Mesenchymal stem cell (in vitro differentiated cells and primary cell): ENCODE results near the gene SYNE1.

Experiments
- DNase-seq: peaks from one replicate; pipeline ENCODE4 v3.0.0-alpha.2; 2013
- H2AFZ ChIP-seq: one replicate; pipeline ENCODE4 v1.6.1; 2013; ENCODE audit warnings: low read depth, mild to moderate bottlenecking, control low read depth, inconsistent platforms, low read length, moderate library complexity
- H2AK5ac ChIP-seq: 2 replicates; pipeline ENCODE4 v1.6.1; 2013; ENCODE audit warnings: low read length, moderate library complexity, mild to moderate bottlenecking, inconsistent platforms; ENCODE audit not compliant: severe bottlenecking
- H2BK120ac ChIP-seq: one replicate; pipeline ENCODE4 v1.6.1; 2013; ENCODE audit warnings: low read depth, mild to moderate bottlenecking, inconsistent platforms, low read length, moderate library complexity
- H2BK12ac ChIP-seq, 2 experiments: one replicate each; pipeline ENCODE4 v1.6.1; 2013; ENCODE audit warnings: inconsistent platforms in 2 of 2, low read length in 2 of 2, mild to moderate bottlenecking in 2 of 2, moderate library complexity in 2 of 2, control low read depth in 1 of 2
- H2BK15ac ChIP-seq: one replicate; pipeline ENCODE4 v1.6.1; 2013; ENCODE audit warnings: mild to moderate bottlenecking, low read depth, inconsistent platforms; ENCODE audit not compliant: poor library complexity, severe bottlenecking
- H2BK5ac ChIP-seq: 2 replicates; pipeline ENCODE4 v1.6.1; 2013; ENCODE audit warnings: low read depth, mild to moderate bottlenecking, low read length, control low read depth, inconsistent platforms; ENCODE audit not compliant: poor library complexity, severe bottlenecking
- H3K14ac ChIP-seq, 2 experiments: one replicate each; pipeline ENCODE4 v1.6.1; 2013; ENCODE audit warnings: inconsistent platforms in 2 of 2, low read length in 2 of 2, control low read depth in 1 of 2, mild to moderate bottlenecking in 1 of 2, moderate library complexity in 1 of 2
- H3K18ac ChIP-seq, 2 experiments: one replicate each; pipeline ENCODE4 v1.6.1; 2013; ENCODE audit warnings: inconsistent platforms in 2 of 2, low read length in 2 of 2, control low read depth in 1 of 2, low read depth in 1 of 2, mild to moderate bottlenecking in 1 of 2
- H3K23ac ChIP-seq, 2 experiments: one replicate each; pipeline ENCODE4 v1.6.1; 2013; ENCODE audit warnings: inconsistent platforms in 2 of 2, low read length in 2 of 2, mild to moderate bottlenecking in 2 of 2, moderate library complexity in 2 of 2, control low read depth in 1 of 2
- H3K27ac ChIP-seq: 2 replicates; pipeline ENCODE4 v1.5.1; 2013; ENCODE audit warnings: mild to moderate bottlenecking, moderate library complexity, low read length, control low read depth, inconsistent platforms; ENCODE audit not compliant: poor library complexity, severe bottlenecking
- H3K27me3 ChIP-seq, 2 experiments: 2 replicates each; pipeline versions ENCODE4 v1.6.1 to v1.7.0; 2013; ENCODE audit warnings: low read length in 2 of 2, mild to moderate bottlenecking in 2 of 2, moderate library complexity in 2 of 2, control low read depth in 1 of 2, inconsistent platforms in 1 of 2; ENCODE audit not compliant: control insufficient read depth in 1 of 2, insufficient read depth in 1 of 2
- H3K36me3 ChIP-seq, 2 experiments: 2 replicates each; pipeline versions ENCODE4 v1.6.1 to v1.7.0; 2013; ENCODE audit warnings: low read length in 2 of 2, control low read depth in 1 of 2, inconsistent platforms in 1 of 2, low read depth in 1 of 2, mild to moderate bottlenecking in 1 of 2; ENCODE audit not compliant: insufficient read depth in 2 of 2, control insufficient read depth in 1 of 2
- H3K4ac ChIP-seq, 2 experiments: one replicate each; pipeline ENCODE4 v1.6.1; 2013; ENCODE audit warnings: inconsistent platforms in 2 of 2, low read length in 2 of 2, mild to moderate bottlenecking in 2 of 2, moderate library complexity in 2 of 2, control low read depth in 1 of 2, low read depth in 1 of 2
- H3K4me1 ChIP-seq: 2 replicates; pipeline ENCODE4 v1.6.1; 2013; ENCODE audit warnings: low read depth, low read length, control low read depth; ENCODE audit not compliant: control insufficient read depth, insufficient read depth
- H3K4me2 ChIP-seq: 2 replicates; pipeline ENCODE4 v1.6.1; 2013; ENCODE audit warnings: low read length, mild to moderate bottlenecking, inconsistent platforms; ENCODE audit not compliant: poor library complexity, severe bottlenecking
- H3K4me3 ChIP-seq, 2 experiments: 2 replicates each; pipeline versions ENCODE4 v1.5.1 to v1.7.0; 2013; ENCODE audit warnings: low read length in 2 of 2, mild to moderate bottlenecking in 2 of 2, control low read depth in 1 of 2, low read depth in 1 of 2; ENCODE audit not compliant: insufficient read depth in 1 of 2
- H3K79me1 ChIP-seq: replicated peaks from 2 replicates; pipeline ENCODE4 v1.6.1; 2013; ENCODE audit warnings: mild to moderate bottlenecking, control low read depth, low read length, inconsistent platforms; ENCODE audit not compliant: poor library complexity, severe bottlenecking
- H3K9ac ChIP-seq: 2 replicates; pipeline ENCODE4 v1.7.0; 2013; ENCODE audit warnings: mild to moderate bottlenecking, low read length, moderate library complexity
- H3K9me3 ChIP-seq: 2 replicates; pipeline ENCODE4 v1.7.0; 2013; ENCODE audit warnings: mild to moderate bottlenecking, low read length; ENCODE audit not compliant: control insufficient read depth
- H4K8ac ChIP-seq: one replicate; pipeline ENCODE4 v1.6.1; 2013; ENCODE audit warnings: inconsistent platforms, mild to moderate bottlenecking, low read length, moderate library complexity
- H4K91ac ChIP-seq: one replicate; pipeline ENCODE4 v1.6.1; 2013; ENCODE audit warnings: mild to moderate bottlenecking, low read length, inconsistent platforms
- WGBS: methylation state at CpG from one replicate; pipeline ENCODE4 v1.1.7; 2013; ENCODE audit warnings: mixed read lengths; 5-methylcytosine and 5-hydroxymethylcytosine counted together

SYNE1 gene

DNA sequence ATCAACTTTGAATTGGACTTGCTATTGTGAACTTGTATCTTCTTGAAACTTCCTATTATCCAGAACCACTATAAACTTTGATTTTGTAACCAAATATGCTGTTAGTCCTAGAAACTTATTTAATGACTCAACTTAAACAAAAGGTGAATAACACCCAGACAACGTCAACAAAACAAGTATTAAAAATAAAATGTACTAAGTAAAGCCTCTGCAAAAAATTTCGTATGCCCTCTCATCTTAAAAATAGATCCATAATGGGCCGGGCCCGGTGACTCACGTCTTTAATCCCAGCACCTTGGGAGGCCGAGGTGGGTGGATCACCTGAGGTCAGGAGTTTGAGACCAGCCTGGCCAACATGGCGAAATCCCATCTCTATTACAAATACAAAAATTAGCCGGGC lies 428.0 kb downstream of the SYNE1 start:
- Histone ChIP-seq H3K27ac (no peak overlapping the region), H3K4me1 (no peaks in the 10 kb centered on the region), H2BK5ac (no peak overlapping the region), H3K79me1 (no peaks in the 10 kb centered on the region), H3K27me3 (no peaks in the 10 kb centered on the region), H2BK120ac (no peak overlapping the region), H3K23ac (no peak overlapping the region), H2BK15ac (no peak overlapping the region), H3K14ac (no peak overlapping the region), H2AK5ac (no peak overlapping the region), H3K4me2 (no peak overlapping the region), H3K18ac (no peak overlapping the region), H3K4ac (no peak overlapping the region), H2BK12ac (no peak overlapping the region), H4K8ac (no peak overlapping the region), H2AFZ (no peak overlapping the region), H3K9me3 (no peaks in the 10 kb centered on the region), H3K9ac (no peak overlapping the region), H4K91ac (no peak overlapping the region), H3K36me3 (peaks cover 21 to 93% of the 10 kb centered on the region in 2 experiments), H3K4me3 (no peak overlapping the region)
- no peak for DNase-seq
- WGBS: 93% methylated on average over 8 of the region's 8 CpGs

GRCh38 chr6:152207915-152208714 lies 429.0 kb downstream of the SYNE1 start:
- Histone ChIP-seq H2BK120ac (no peak overlapping the region), H2BK12ac (no peak overlapping the region), H3K4me1 (no peaks in the 10 kb centered on the region), H3K27me3 (no peaks in the 10 kb centered on the region), H3K23ac (no peak overlapping the region), H4K8ac (peak overlapping the region; percentile 69), H3K9ac (no peak overlapping the region), H2AFZ (no peak overlapping the region), H3K4ac (no peak overlapping the region), H2BK15ac (no peak overlapping the region), H2AK5ac (no peak overlapping the region), H3K14ac (no peak overlapping the region), H3K4me3 (no peak overlapping the region), H4K91ac (no peak overlapping the region), H3K79me1 (no peaks in the 10 kb centered on the region), H3K36me3 (peaks cover 24 to 93% of the 10 kb centered on the region in 2 experiments), H2BK5ac (no peak overlapping the region), H3K27ac (no peak overlapping the region), H3K4me2 (no peak overlapping the region), H3K18ac (no peak overlapping the region), H3K9me3 (no peaks in the 10 kb centered on the region)
- 99% methylated on average over 10 of the region's 12 CpGs for WGBS
- DNase-seq: no peak

DNA sequence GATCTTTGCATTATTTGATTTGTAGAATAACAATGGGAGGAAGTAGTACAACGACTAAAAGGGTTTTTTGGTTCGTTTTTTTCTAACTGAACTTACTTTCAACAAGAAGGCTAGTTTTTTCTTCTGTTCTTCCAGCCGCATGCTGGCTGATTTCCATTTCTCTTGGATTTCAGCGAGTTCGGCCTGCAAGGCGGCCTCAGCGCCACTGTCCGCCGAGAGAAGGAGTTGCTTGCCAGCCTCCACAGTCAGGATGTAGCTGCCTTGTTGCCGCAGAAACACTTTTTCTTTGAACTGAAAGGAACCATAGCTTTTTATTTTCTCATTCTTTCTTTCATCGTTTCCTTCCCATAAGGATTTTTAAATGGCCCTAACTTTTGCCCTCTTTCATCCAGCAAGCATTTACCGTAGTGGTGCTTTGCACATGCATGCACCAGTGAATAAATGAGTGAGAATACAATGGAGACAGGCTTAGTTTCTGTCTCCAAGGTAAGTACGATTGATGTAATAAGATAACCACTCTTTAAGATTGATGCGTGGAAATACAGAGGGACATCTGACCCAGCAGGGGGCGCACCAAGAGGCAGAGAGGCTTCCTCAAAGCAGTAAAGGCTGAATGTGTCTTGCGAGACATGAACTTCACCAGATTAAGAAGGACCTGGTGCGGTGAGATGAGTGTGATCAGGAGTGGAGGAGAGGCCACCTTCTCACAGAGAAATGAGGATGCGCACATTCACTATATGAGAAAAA lies 430.9 kb downstream of the SYNE1 start:
- Histone ChIP-seq H3K23ac (no peak overlapping the region), H2AK5ac (no peak overlapping the region), H3K18ac (no peak overlapping the region), H3K36me3 (peaks cover 26 to 92% of the 10 kb centered on the region in 2 experiments), H2BK5ac (no peak overlapping the region), H2BK12ac (no peak overlapping the region), H3K4me3 (no peak overlapping the region), H3K27me3 (no peaks in the 10 kb centered on the region), H2AFZ (no peak overlapping the region), H3K4me2 (no peak overlapping the region), H3K4me1 (no peaks in the 10 kb centered on the region), H3K14ac (no peak overlapping the region), H2BK15ac (no peak overlapping the region), H3K27ac (no peak overlapping the region), H3K9me3 (no peaks in the 10 kb centered on the region), H3K4ac (no peak overlapping the region), H3K9ac (no peak overlapping the region), H2BK120ac (no peak overlapping the region), H4K8ac (no peak overlapping the region), H3K79me1 (no peaks in the 10 kb centered on the region), H4K91ac (no peak overlapping the region)
- peak; percentile 33 for DNase-seq
- 92% methylated on average over 18 of the region's 18 CpGs for WGBS

DNA sequence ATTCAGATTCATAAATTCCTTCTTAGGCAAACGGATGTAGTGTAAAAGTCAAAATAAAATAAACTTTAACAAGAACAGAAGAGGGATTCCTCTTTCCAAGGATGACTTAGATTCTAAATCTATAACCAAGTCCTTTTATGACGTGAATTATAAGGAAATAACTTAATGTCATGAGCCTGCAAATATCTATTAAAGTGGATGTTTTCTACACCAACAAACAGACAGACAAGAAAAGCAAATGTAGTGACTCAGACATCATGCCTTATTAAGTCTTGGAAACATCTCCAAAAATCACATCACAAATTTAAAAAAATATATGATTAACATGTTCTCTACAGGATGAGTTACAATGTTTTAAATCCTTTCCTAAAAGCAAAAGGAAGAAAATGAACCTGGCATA lies 432.6 kb downstream of the SYNE1 start:
- DNase-seq: no peak
- Histone ChIP-seq H2AFZ (no peak overlapping the region), H2BK5ac (no peak overlapping the region), H3K4me2 (no peak overlapping the region), H3K9me3 (no peaks in the 10 kb centered on the region), H3K27me3 (no peaks in the 10 kb centered on the region), H4K8ac (no peak overlapping the region), H2AK5ac (no peak overlapping the region), H2BK15ac (no peak overlapping the region), H3K18ac (no peak overlapping the region), H3K9ac (no peak overlapping the region), H2BK12ac (no peak overlapping the region), H3K14ac (no peak overlapping the region), H2BK120ac (no peak overlapping the region), H3K36me3 (peaks cover 26 to 94% of the 10 kb centered on the region in 2 experiments), H3K27ac (no peak overlapping the region), H3K23ac (no peak overlapping the region), H3K4me3 (no peak overlapping the region), H3K4ac (no peak overlapping the region), H4K91ac (no peak overlapping the region), H3K79me1 (no peaks in the 10 kb centered on the region), H3K4me1 (no peaks in the 10 kb centered on the region)
- no CpG with 5 or more reads among the region's 2 CpGs for WGBS
